NCI-H2081 (cell line): ENCODE measurements around the gene LGALS9.
"Not testable (repeated sequence)": the region's sequence is repeated elsewhere in the genome, so short reads cannot be mapped to it uniquely, and the experiment has no call there.

Experiments
- DNase-seq, 2 experiments: peaks; one replicate each; lab custom pipeline; 2025; lab: John Stamatoyannopoulos, UW

Gene LGALS9

GRCh38 chr17:27603880-27604794, 26.9 kb upstream of the LGALS9 start:
- no peak for DNase-seq

GRCh38 chr17:27605409-27605808, 25.6 kb upstream of the LGALS9 start:
- DNase-seq = no peak

- DNase-seq = no peak
Observed at GRCh38 chr17:27607521-27608091, 23.4 kb upstream of the LGALS9 start.

- DNase-seq = no peak
Observed at GRCh38 chr17:27608328-27609230, 22.4 kb upstream of the LGALS9 start.

- DNase-seq = no peak
Observed at GRCh38 chr17:27609611-27610303, 21.2 kb upstream of the LGALS9 start.

GRCh38 chr17:27610304-27610677, 20.7 kb upstream of the LGALS9 start:
- DNase-seq = no peak

GRCh38 chr17:27612160-27612770, 18.7 kb upstream of the LGALS9 start:
- no peak for DNase-seq

GRCh38 chr17:27613433-27613832, 17.6 kb upstream of the LGALS9 start:
- no peak for DNase-seq

GRCh38 chr17:27615121-27615520, 15.9 kb upstream of the LGALS9 start:
- DNase-seq = no peak

- no peak for DNase-seq
Observed at GRCh38 chr17:27616414-27616813, 14.6 kb upstream of the LGALS9 start.

- DNase-seq = no peak
Observed at GRCh38 chr17:27618417-27618816, 12.6 kb upstream of the LGALS9 start.

GRCh38 chr17:27620721-27621120, 10.3 kb upstream of the LGALS9 start:
- DNase-seq = no peak

- DNase-seq = no peak
Observed at GRCh38 chr17:27621536-27621935, 9.5 kb upstream of the LGALS9 start.

GRCh38 chr17:27621942-27622559, 8.9 kb upstream of the LGALS9 start:
- DNase-seq = no peak

GRCh38 chr17:27622986-27623385, 8.0 kb upstream of the LGALS9 start:
- no peak for DNase-seq

- no peak for DNase-seq
Observed at GRCh38 chr17:27623614-27624013, 7.4 kb upstream of the LGALS9 start.

- DNase-seq = no peak
Observed at GRCh38 chr17:27624539-27624938, 6.4 kb upstream of the LGALS9 start.

GRCh38 chr17:27625856-27626255, 5.1 kb upstream of the LGALS9 start:
- no peak for DNase-seq

GRCh38 chr17:27627514-27627913, 3.5 kb upstream of the LGALS9 start:
- no peak for DNase-seq

- no peak for DNase-seq
Observed at GRCh38 chr17:27628376-27628775, 2.6 kb upstream of the LGALS9 start.

GRCh38 chr17:27629260-27629659, 1.7 kb upstream of the LGALS9 start:
- not testable (repeated sequence) for DNase-seq
